Mononuclear cell (primary cell): Measurements from ENCODE around the gene MEGF6. TPM values are rescaled to one million over a fixed set of nuclear protein-coding genes. Genes with fewer than 3 reads are reported as not detected.

ENCODE experiments used
- H3K27me3 ChIP-seq: 2 replicates; pipeline ENCODE4 v1.6.0; 2011; ENCODE audit warnings: low read length, control low read depth; ENCODE audit not compliant: insufficient read depth
- H3K4me1 ChIP-seq: 2 replicates; pipeline ENCODE4 v1.5.1; 2011; ENCODE audit warnings: mild to moderate bottlenecking, low read length, control low read depth; ENCODE audit not compliant: insufficient read depth
- H3K4me3 ChIP-seq: 2 replicates; pipeline ENCODE4 v1.5.1; 2011; ENCODE audit warnings: mild to moderate bottlenecking, low read length, moderate library complexity
- H3K9me3 ChIP-seq: 2 replicates; pipeline ENCODE4 v1.5.1; 2011; ENCODE audit warnings: low read depth, mild to moderate bottlenecking, control low read depth, low read length
- total RNA-seq: library from RNA; depleted of rRNA; stranded (reverse); fragments of >200 nt; gene quantifications from one replicate; pipeline ENCODE4 v1.2.3, GENCODE V29; 2012

The MEGF6 gene
- total RNA-seq, 1 donor = 16.2 TPM

- no peak overlapping the region for H3K4me3 ChIP-seq
- H3K4me1 ChIP-seq = no peaks in the 10 kb centered on the region
- no peaks in the 10 kb centered on the region for H3K9me3 ChIP-seq
- H3K27me3 ChIP-seq = no peaks in the 10 kb centered on the region
These were observed 50.9 kb downstream of the MEGF6 start for GRCh38 chr1:3560251-3560871.

GRCh38 chr1:3558036-3558726 is 53.1 kb downstream of the MEGF6 start:
- H3K9me3 ChIP-seq = no peaks in the 10 kb centered on the region

DNA sequence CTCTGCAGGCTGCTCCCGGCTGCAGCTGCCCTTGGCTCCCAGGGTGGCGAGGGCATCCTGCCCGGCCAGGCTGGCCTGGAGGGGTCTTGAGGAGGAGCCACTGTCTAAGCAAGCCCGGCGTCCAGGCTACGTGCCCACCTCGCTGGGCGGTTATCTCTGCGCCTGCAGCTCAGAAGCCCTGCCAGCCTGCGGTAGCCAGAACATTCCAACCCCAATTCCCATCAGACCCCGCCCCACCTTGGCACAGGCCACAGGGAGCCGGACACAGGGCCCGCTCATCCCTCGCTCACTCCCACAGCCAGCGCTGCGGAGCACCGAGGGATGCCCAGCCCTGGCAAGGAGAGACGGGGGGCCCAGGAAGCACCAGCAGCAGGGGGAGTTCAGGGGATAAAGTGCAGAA is 53.9 kb downstream of the MEGF6 start:
- Histone ChIP-seq H3K9me3 (no peaks in the 10 kb centered on the region), H3K4me3 (no peak overlapping the region), H3K4me1 (no peaks in the 10 kb centered on the region), H3K27me3 (no peaks in the 10 kb centered on the region)

More at GRCh38 chr1:3558036-3558726, 53.1 kb downstream of the MEGF6 start:
- no peaks in the 10 kb centered on the region for H3K4me1 ChIP-seq
- H3K4me3 ChIP-seq = no peak overlapping the region
- H3K27me3 ChIP-seq = no peaks in the 10 kb centered on the region

- no peaks in the 10 kb centered on the region for H3K4me1 ChIP-seq
- no peak overlapping the region for H3K4me3 ChIP-seq
- H3K27me3 ChIP-seq = no peaks in the 10 kb centered on the region
- H3K9me3 ChIP-seq = no peaks in the 10 kb centered on the region
These were observed 55.0 kb downstream of the MEGF6 start for GRCh38 chr1:3556336-3556735.

GRCh38 chr1:3555131-3555920 is 56.0 kb downstream of the MEGF6 start:
- no peaks in the 10 kb centered on the region for H3K27me3 ChIP-seq

DNA sequence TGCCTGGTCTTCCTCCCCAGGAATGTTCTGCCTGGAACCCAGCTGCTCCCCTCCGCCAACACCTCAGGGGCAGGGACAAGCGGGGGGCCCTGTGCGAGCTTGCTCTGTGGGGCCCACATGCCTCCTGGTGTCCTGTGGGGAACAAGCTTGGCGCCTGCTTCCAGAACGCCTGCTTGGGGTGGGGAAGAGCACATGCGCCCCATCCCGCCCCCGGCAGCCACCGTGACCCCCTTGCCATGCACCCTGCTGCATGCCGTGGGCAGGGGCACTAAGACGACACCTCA is 57.4 kb downstream of the MEGF6 start:
- no peaks in the 10 kb centered on the region for H3K4me1 ChIP-seq
- no peaks in the 10 kb centered on the region for H3K9me3 ChIP-seq
- H3K4me3 ChIP-seq = no peak overlapping the region
- H3K27me3 ChIP-seq = no peaks in the 10 kb centered on the region

More at GRCh38 chr1:3555131-3555920, 56.0 kb downstream of the MEGF6 start:
- Histone ChIP-seq H3K4me1 (no peaks in the 10 kb centered on the region), H3K4me3 (no peak overlapping the region), H3K9me3 (no peaks in the 10 kb centered on the region)

DNA sequence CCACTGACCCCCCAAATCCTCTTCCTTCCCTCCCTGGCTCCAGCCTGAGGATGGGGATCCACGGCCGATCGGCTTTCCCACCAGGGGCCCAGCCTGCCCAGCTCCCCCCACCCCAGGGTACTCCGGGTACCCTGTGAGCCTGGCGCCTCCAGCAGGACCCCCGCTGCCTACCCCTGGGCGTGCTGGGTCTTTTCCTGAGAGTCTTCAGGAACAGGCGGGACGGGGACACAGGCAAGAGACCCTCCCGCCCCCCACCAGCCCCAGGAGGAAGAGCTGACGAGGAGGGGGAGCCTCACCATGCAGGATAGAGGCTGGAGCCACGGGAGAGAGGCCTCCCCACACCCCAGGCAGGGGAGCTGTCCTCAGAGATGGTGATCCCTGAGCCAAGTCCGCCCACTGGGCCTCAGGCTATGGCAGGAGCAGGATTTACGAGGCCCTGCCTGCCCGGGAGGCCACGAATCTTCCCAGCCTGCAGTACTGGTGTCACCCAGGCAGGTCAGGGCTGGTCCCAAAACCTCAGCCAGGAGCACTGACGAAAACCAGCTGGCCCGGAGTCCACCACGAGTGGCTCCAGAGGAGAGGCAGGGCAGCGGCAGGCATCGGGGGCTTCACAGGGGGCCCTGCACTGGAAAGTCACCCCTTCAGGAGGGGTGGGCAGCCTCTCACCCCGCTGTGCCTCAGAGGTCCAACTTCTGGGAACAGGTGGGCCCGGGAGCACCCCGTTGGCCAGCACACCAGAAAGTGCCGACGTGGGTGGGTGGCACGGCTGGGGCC is 58.0 kb downstream of the MEGF6 start:
- no peaks in the 10 kb centered on the region for H3K27me3 ChIP-seq
- H3K4me3 ChIP-seq = no peak overlapping the region
- H3K4me1 ChIP-seq = no peaks in the 10 kb centered on the region
- no peaks in the 10 kb centered on the region for H3K9me3 ChIP-seq

DNA sequence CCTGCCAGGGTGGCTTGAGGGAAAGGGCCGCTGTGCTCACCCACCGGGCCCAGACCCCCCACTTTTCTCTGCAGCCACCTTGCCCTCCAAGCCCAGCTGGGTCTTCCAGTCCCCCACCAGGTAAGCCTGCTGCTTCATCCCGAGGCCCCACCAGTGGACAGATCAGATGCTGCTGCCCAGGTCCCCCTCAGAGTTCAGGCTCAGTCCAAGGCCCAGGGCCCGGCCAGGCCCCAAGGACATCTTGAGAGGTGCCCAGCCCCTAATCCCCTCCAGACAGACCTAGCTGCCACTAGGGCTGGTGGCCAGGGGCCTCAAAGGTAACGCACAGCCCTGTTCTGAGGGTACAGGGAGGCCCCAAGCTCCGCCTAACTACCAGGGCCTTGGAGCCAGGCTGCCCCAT is 58.6 kb downstream of the MEGF6 start:
- Histone ChIP-seq H3K9me3 (no peaks in the 10 kb centered on the region), H3K27me3 (no peaks in the 10 kb centered on the region), H3K4me3 (no peak overlapping the region), H3K4me1 (no peaks in the 10 kb centered on the region)

DNA sequence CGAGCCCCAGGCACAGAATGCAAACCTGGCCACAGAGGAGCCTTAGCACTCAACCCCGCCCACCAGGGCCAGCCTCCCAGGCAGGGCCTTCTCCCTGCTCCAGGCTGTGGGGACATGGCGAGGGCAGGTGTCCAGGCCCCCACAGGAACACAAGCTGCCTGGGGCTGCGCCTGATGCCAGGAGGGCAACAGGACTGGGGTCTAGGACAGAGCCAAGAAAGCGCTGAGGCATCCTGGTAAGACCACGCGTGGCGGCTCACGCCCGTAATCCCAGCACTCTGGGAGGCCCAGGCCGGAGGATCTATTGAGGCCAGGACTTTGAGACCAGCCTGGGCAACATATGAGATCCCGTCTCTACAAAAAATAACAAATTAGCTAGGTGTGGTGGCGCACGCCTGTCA is 59.1 kb downstream of the MEGF6 start:
- no peaks in the 10 kb centered on the region for H3K27me3 ChIP-seq
- H3K4me1 ChIP-seq = no peaks in the 10 kb centered on the region
- H3K4me3 ChIP-seq = no peak overlapping the region
- H3K9me3 ChIP-seq = no peaks in the 10 kb centered on the region

- H3K9me3 ChIP-seq = no peaks in the 10 kb centered on the region
These were observed 59.6 kb downstream of the MEGF6 start for GRCh38 chr1:3551711-3552110.

DNA sequence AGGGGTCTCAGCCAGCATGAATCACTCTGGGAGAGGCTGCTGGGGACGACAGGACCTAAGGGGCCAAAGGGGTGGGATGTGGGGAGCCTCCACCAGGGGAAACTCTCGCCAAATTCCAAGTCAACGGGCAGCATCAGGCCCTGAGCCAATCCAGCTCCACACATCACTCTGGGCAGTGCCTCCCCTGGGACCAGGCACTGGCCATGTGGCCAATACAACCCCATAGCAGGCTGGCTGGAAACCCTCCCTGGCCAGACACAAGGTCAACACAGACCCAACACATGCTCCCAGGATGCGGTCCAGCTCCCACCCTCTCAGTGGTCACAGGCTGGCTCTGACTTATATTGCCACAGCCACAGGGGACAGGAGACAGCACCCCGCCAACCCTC is 60.0 kb downstream of the MEGF6 start:
- no peaks in the 10 kb centered on the region for H3K4me1 ChIP-seq
- no peak overlapping the region for H3K4me3 ChIP-seq

More at GRCh38 chr1:3551711-3552110, 59.6 kb downstream of the MEGF6 start:
- Histone ChIP-seq H3K4me3 (no peak overlapping the region), H3K4me1 (no peaks in the 10 kb centered on the region), H3K27me3 (no peaks in the 10 kb centered on the region)

GRCh38 chr1:3550511-3551289 is 60.6 kb downstream of the MEGF6 start:
- Histone ChIP-seq H3K9me3 (no peaks in the 10 kb centered on the region), H3K4me3 (no peak overlapping the region), H3K27me3 (no peaks in the 10 kb centered on the region), H3K4me1 (no peaks in the 10 kb centered on the region)

More for the DNA sequence above, 60.0 kb downstream of the MEGF6 start:
- no peaks in the 10 kb centered on the region for H3K27me3 ChIP-seq
- H3K9me3 ChIP-seq = no peaks in the 10 kb centered on the region

GRCh38 chr1:3548895-3549294 is 62.4 kb downstream of the MEGF6 start:
- Histone ChIP-seq H3K9me3 (no peaks in the 10 kb centered on the region), H3K4me1 (no peaks in the 10 kb centered on the region), H3K4me3 (no peak overlapping the region), H3K27me3 (no peaks in the 10 kb centered on the region)

- Histone ChIP-seq H3K9me3 (no peaks in the 10 kb centered on the region), H3K4me1 (no peaks in the 10 kb centered on the region), H3K4me3 (no peak overlapping the region), H3K27me3 (no peaks in the 10 kb centered on the region)
These were observed 63.0 kb downstream of the MEGF6 start for GRCh38 chr1:3548156-3548893.
